Vagina (tissue), 2 donors: ENCODE results near the gene CALN1. TPM values are rescaled to one million over a fixed set of nuclear protein-coding genes. Genes with fewer than 3 reads are reported as not detected.

Experiments used
- DNase-seq, 2 donors: peaks; one replicate each; pipeline ENCODE4 v3.0.0-alpha.2; 2017; ENCODE audit errors: extremely low spot score in 2 of 2
- H3K27ac ChIP-seq: fragments of 200-600 bp; sonication (generic); one replicate; pipeline ENCODE4 v1.5.1; 2019
- H3K27me3 ChIP-seq: fragments of 200-600 bp; sonication (generic); one replicate; pipeline ENCODE4 v1.5.1; 2019
- H3K36me3 ChIP-seq, 2 donors: fragments of 200-600 bp; sonication (generic); one replicate each; pipeline ENCODE4 v1.5.1; 2017 to 2019
- H3K4me1 ChIP-seq: fragments of 200-600 bp; sonication (generic); one replicate; pipeline ENCODE4 v1.5.1; 2019
- H3K4me3 ChIP-seq, 2 donors: fragments of 200-600 bp; sonication (generic); 1 replicate in 1 of 2; 2 replicates in 1 of 2; pipeline ENCODE4 v1.5.1; 2016 to 2019
- H3K9me3 ChIP-seq: fragments of 200-600 bp; sonication (generic); one replicate; pipeline ENCODE4 v1.5.1; 2019
- CTCF ChIP-seq, 3 experiments: fragments of 450-650 bp in 2 of 3; fragments of 200-600 bp in 1 of 3; sonication (generic) in 1 of 3; IDR thresholded peaks; one replicate each; pipeline ENCODE4 v1.5.1; 2017 to 2019; ENCODE audit warnings: antibody characterized with exemption in 3 of 3, mild to moderate bottlenecking in 2 of 3, moderate library complexity in 2 of 3
- POLR2A ChIP-seq, 2 donors: fragments of 450-650 bp; IDR thresholded peaks; one replicate each; pipeline ENCODE4 v1.6.1; 2017; ENCODE audit warnings: antibody characterized with exemption in 2 of 2, mild to moderate bottlenecking in 2 of 2, moderate library complexity in 2 of 2
- POLR2AphosphoS5 ChIP-seq, 2 donors: sonication (generic); formaldehyde crosslinking; IDR thresholded peaks; one replicate each; pipeline ENCODE4 v1.9.0; 2017; ENCODE audit warnings: antibody characterized with exemption in 2 of 2, mild to moderate bottlenecking in 2 of 2, low read depth in 1 of 2; ENCODE audit not compliant: insufficient read depth in 1 of 2
- intact Hi-C: fragments of 100-400 bp; cut with DNase I; formaldehyde crosslinking; loops from one replicate; pipeline ENCODE4 v1.15.1; 2023
- total RNA-seq: library from RNA; depleted of rRNA; stranded (reverse); fragments of >200 nt; gene quantifications from one replicate; pipeline ENCODE4 v1.2.3, GENCODE V29; 2016

The CALN1 gene
- total RNA-seq, 1 donor from 2014 or later, result 6.9 TPM

DNA sequence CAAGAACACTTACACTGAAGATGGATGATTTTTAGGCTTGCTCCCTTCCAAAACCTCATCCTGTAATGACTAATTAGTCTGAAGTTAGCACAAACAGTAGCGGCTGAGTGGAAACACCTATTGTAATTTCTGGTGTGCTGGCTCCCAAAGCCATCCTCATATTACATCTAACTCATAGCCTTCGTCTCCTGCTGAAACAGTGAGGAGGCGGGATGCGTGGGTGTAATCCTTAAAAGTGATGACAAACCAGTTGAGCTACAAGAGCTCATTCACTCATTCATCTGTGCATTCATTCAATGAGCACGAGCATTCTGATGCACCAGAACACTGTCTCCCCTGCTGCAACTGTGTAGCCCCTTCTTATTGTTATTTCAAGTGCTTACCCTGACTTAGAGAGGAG is 235.3 kb downstream of the CALN1 start:
- no peaks in the 10 kb centered on the region for H3K4me1 ChIP-seq
- H3K27me3 ChIP-seq, result no peaks in the 10 kb centered on the region
- no peak overlapping the region for H3K27ac ChIP-seq
- no peaks in the 10 kb centered on the region for H3K9me3 ChIP-seq
- intact Hi-C loops, result no loop called here
- TF ChIP-seq CTCF (IDR thresholded peaks at IDR 0.05), result no peak
- TF ChIP-seq POLR2A (IDR thresholded peaks at IDR 0.05), result no peak
- no peak for TF ChIP-seq POLR2AphosphoS5 (IDR thresholded peaks at IDR 0.05; ENCODE audit: insufficient read depth in 1 of 2, low read depth in 1 of 2)
- DNase-seq, result peak in 1 of 2 donors; percentile 62
- no peaks in the 10 kb centered on the region for H3K36me3 ChIP-seq
- no peak overlapping the region for H3K4me3 ChIP-seq

DNA sequence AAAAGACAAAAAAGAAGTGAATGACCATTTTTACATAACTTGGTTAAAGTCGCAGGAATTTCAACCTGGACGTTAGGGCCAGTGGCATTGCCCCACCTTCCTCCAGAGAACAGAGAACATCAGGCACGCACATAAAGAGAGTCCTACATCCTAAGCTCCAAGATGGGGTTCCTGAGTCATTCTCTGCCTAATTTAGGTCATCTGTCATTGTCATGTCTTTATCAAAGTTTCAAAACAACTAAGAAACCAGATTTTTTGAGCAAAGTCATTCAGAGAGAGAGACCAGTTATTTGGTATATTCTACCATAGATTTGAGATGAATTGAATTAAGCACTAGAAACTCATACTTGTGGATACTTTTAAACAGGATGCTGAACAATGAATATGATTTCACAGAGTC is 241.7 kb downstream of the CALN1 start:
- no peak for DNase-seq
- TF ChIP-seq POLR2AphosphoS5 (IDR thresholded peaks at IDR 0.05; ENCODE audit: insufficient read depth in 1 of 2, low read depth in 1 of 2) (no peak), POLR2A (IDR thresholded peaks at IDR 0.05) (no peak), CTCF (IDR thresholded peaks at IDR 0.05) (no peak)
- H3K4me1 ChIP-seq, result no peaks in the 10 kb centered on the region
- intact Hi-C loops, result no loop called here
- no peak overlapping the region for H3K27ac ChIP-seq
- H3K36me3 ChIP-seq, result no peaks in the 10 kb centered on the region
- no peaks in the 10 kb centered on the region for H3K27me3 ChIP-seq
- no peak overlapping the region for H3K4me3 ChIP-seq
- no peaks in the 10 kb centered on the region for H3K9me3 ChIP-seq

DNA sequence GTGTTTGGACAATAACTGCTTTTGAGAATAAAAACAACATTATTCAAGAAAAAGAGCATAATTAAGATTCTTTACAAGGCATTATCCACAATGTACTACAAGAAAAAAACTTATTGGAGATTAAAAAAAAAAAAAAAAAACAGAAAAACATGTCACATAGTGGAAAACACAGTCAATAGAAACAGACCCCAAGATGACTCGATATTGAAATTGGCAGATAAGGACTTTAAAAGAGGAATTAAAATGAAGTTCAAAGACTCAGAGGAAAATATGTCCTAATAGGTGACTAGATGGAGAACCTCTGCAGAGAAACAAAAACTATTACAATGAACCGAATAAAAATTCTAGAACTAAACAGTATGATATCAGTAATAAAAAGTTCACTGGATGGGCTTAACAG is 248.9 kb downstream of the CALN1 start:
- no peak for DNase-seq
- Histone ChIP-seq H3K36me3 (no peaks in the 10 kb centered on the region), H3K9me3 (peaks cover 9% of the 10 kb centered on the region), H3K27ac (no peak overlapping the region), H3K4me1 (no peaks in the 10 kb centered on the region), H3K27me3 (no peaks in the 10 kb centered on the region), H3K4me3 (no peak overlapping the region)
- intact Hi-C loops, result no loop called here
- TF ChIP-seq CTCF (IDR thresholded peaks at IDR 0.05) (no peak), POLR2A (IDR thresholded peaks at IDR 0.05) (no peak), POLR2AphosphoS5 (IDR thresholded peaks at IDR 0.05; ENCODE audit: insufficient read depth in 1 of 2, low read depth in 1 of 2) (no peak)

- H3K27ac ChIP-seq, result no peak overlapping the region
- no peak overlapping the region for H3K4me3 ChIP-seq
- no peak for TF ChIP-seq CTCF (IDR thresholded peaks at IDR 0.05)
- no peak for TF ChIP-seq POLR2A (IDR thresholded peaks at IDR 0.05)
- no peak for TF ChIP-seq POLR2AphosphoS5 (IDR thresholded peaks at IDR 0.05; ENCODE audit: insufficient read depth in 1 of 2, low read depth in 1 of 2)
- H3K36me3 ChIP-seq, result no peaks in the 10 kb centered on the region
- H3K9me3 ChIP-seq, result peaks cover 9% of the 10 kb centered on the region
- H3K27me3 ChIP-seq, result no peaks in the 10 kb centered on the region
- intact Hi-C loops, result no loop called here
- peak in 1 of 2 donors; percentile 8 for DNase-seq
- H3K4me1 ChIP-seq, result no peaks in the 10 kb centered on the region
Measured at GRCh38 chr7:72161534-72161933, 250.6 kb downstream of the CALN1 start.

- TF ChIP-seq CTCF (IDR thresholded peaks at IDR 0.05), result no peak
- TF ChIP-seq POLR2A (IDR thresholded peaks at IDR 0.05), result no peak
- no peak for TF ChIP-seq POLR2AphosphoS5 (IDR thresholded peaks at IDR 0.05; ENCODE audit: insufficient read depth in 1 of 2, low read depth in 1 of 2)
- peak in 1 of 2 donors; percentile 13 for DNase-seq
- Histone ChIP-seq H3K27me3 (no peaks in the 10 kb centered on the region), H3K9me3 (peaks cover 9% of the 10 kb centered on the region), H3K27ac (no peak overlapping the region), H3K36me3 (no peaks in the 10 kb centered on the region), H3K4me3 (no peak overlapping the region), H3K4me1 (no peaks in the 10 kb centered on the region)
- intact Hi-C loops, result no loop called here
Measured at GRCh38 chr7:72159911-72160310, 252.2 kb downstream of the CALN1 start.
